CD4-positive, alpha-beta T cell treated with Interleukin-4 for 1 hour (primary cell): Measurements from ENCODE around the gene TC2N.
"Not testable (repeated sequence)": the region's sequence is repeated elsewhere in the genome, so short reads cannot be mapped to it uniquely, and the experiment has no call there.

Experiments
- DNase-seq, 2 donors: peaks; one replicate each; pipeline ENCODE4 v3.0.0-alpha.2; 2020 to 2022

The TC2N gene

DNA sequence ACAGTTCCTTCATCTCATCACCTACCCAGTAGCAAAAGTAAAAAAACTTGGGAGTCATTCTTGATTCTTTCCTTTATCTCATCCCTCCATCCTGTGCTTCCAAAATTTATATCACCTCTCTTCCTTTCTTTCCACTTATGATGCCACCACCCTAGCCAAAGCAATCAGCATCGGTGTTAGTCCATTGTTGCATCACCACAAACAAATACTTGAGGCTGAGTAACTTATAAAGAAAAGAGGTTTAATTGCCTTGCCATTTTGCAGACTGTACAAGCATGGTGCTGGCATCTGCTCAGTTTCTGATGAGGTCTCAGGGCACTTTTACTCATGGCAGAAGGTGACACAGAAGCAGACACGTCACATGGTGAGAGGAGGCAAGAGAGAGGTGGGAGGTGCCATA is 115.6 kb downstream of the TC2N start:
- DNase-seq: no peak

DNA sequence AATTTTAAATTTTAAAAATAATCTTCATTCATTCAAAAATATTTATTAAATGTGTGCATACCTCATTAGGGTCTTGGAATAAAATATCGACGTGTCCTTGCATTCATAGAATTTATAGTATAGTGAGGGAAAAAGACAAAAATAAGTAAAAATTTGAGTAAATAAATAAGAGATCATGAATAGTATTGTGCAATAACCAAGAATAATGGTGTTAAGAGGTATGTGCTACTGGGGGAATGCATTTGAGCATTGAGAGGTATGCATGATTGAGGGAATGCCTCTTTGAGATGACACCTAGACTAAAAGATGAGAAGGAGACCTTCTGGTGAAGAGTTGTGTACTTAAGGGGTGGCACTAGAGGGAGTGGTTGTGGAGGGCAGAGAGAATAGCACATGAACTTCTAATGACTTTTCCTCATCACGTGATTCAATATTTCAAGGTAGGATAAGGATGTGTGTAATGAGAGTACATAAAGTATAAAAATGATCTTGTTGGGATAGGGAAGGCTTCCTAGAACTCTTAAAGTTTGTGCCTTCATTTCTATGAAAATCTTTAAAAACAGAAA is 116.6 kb downstream of the TC2N start:
- no peak for DNase-seq

DNA sequence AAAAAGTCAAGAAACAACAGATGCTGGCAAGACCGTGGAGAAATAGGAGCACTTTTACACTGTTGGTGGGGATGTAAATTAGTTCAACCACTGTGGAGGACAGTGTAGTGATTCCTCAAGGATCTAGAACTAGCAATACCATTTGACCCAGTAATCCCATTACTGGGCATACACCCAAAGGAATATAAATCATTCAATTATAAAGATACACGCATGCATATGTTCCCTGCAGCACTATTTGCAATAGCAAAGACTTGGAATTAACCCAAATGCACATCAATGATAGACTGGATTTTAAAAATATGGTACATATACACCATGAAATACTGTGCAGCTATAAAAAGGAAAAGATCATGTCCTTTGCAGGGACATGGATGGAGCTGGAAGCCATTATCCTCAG is 117.5 kb downstream of the TC2N start:
- no peak for DNase-seq

DNA sequence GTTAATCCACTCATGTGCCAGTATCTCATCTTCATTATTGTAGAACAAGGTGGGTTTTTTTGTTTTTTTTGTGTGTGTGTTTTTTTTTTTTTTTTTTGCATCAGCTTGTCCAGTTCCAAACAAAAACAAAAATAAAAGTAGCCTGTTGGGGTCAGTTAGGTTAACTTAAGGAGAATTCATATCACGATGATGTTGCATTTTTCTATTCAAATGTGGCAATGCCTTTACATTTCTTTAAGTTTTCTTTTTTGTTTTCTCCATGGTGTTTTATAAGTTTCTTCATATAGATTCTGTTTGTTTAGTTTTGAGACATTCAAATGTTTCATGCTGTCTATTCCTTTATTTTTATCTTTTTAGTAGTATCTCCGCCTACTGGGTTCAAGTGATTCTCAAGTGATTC is 119.3 kb downstream of the TC2N start:
- DNase-seq: no peak

DNA sequence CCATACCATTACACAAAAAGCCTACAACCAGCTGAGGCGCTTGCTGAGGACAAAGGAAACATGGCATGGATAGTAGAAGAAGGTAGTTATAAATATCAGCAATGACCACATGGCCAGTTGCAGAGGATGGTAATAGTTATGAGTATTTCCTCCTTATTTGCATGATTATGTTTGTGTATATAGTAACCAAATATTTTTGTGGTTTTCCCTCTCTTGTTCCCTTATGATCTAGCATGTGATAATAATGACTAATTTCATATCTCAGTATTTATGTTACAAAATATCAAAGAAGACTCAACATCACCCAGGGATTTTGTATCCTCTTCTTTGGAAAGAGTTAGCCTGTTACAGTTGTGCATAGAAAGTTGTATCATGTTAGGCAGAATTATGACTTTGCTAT is 122.0 kb downstream of the TC2N start:
- no peak for DNase-seq

DNA sequence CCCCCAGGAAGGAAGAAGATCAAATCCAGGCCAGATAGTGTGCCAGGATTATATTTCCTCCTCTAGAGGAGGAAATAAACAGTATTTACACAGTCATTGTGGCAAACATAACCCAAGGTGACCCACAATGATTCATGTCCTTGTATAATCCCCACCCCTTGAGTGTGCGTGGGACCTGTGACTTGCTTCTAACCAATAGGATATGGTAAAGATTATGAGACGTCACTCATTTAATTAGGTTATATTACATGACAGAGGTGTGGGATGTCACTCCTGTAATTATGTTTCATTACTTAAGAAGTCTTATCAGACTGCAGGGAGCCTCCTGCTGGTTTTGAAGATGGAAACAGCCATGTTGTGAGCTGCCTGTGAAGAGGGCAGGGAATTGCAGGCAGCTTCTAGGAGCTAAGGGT is 123.3 kb downstream of the TC2N start:
- no peak for DNase-seq

DNA sequence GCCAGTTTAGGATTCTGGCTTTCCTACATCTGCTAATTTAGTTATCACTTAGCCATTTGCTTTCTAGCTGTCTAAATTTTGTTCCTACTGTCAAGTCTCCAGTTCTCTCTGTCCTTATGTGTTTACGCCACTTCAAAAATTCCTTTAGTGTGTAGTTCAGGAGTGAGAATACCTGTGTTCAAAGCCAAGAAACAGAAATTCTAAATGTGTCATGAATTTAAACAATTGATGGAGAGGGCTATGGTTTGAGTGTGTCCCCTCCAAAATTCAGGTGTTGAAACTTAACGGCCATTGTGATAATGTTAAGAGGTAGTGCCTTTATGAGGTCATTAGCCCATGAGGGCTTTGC is 124.1 kb downstream of the TC2N start:
- DNase-seq: no peak

DNA sequence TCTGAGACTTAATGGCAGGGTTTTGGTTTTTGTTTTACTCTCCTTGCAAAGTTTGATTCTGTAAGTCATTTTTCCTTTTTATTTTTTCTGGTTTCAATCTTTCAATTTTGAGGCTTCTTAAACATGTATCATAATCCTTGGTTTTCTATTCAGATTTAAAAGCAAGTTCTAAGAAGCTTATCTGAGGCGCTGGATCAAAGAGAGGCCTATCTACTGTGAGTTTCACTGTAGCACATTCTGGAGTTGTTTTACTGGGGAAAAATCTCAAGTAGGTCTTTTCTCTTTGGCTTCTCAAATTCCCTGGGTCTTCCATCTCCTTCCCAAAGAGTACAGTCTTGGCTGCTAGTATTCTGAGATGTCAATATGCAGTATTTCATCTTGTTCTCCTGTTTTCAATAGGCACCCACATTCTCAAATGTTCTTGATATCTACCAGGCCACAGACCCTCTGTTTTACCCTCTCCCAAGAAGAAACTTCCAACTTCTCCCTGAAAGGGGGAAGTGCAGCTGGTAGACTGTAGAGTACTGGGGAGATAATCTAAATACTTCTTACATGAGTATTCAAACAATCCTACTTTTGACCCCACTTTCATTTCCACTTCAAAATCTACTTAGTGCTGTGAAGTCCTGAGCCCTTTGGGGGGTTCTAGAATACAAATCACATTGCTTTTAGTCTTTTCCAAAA is 124.6 kb downstream of the TC2N start:
- DNase-seq: no peak

DNA sequence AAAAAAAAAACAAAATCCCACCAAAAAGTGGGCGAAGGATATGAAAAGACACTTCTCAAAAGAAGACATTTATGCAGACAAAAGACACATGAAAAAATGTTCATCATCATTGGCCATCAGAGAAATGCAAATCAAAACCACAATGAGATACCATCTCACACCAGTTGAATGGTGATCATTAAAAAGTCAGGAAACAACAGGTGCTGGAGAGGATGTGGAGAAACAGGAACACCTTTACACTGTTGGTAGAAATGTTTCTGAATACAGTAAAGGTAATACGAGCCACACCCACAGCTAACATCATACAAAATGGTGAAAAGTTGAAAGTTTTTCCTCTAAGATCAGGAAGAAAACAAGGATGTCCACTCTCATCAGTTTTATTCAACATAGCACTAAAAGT is 127.5 kb downstream of the TC2N start:
- not testable (repeated sequence) for DNase-seq

DNA sequence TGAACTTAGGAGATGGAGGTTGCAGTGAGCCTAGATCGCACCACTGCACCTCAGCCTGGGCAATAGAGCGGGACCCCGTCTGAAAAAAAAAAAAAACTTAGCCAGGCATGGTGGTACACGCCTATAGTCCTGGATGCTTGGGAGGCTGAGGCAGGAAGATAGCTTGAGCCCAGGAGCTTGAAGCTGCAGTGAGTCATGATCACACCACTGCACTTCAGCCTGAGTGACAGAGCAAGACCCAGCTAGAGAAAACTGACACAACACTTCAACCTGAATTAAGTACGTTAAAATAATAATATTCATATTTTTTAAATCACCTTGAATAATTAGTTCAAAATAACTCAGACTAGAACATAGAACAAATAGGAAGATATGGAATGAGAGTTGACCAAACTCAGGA is 129.7 kb downstream of the TC2N start:
- DNase-seq: no peak

DNA sequence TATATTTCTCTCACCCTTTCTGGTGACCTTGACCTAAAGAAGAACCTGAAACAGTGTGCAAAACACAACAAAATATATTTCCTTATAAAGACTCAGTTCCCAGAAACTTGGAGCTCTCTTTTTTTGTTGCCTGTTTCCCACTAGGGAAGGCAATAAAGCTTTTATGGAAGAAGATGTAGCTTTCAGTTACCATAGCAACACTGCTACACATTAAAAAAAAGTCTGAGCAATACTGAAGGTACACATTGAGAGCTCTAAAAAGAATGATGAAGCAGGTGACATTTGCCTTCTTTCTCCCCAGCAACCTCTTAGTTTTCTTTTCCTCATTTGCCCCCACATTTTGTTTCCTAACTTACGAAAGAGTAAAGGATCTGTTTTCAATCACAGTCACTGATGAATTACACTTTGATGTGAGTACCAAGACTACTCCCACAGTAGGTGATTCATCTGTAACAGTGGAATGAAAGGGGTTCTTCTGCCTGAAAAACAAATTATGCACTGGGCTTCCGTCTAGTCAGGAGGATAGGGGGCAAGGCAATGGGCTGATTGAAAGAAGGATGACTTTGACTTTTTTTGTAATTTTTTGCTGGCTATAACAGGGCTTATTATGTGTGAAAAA is 134.4 kb downstream of the TC2N start:
- no peak for DNase-seq

DNA sequence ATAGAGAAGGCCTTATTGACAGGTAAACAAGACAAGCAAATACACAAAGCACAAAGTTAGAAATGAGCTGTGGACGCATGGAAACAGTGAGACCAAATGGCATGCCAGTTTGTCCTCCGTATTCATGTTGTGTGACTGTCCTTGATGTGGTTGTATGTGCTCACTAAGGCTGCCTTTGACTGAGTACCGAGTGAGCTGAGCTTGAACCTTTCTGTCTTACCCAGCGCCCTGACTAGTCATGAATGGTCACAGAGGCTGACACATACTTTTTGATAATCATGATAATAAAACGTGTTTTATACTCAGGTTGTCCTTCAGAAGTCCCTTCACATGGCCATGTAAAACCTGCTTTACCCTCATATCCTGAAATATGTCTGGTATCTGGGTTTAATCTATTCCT is 134.9 kb downstream of the TC2N start:
- no peak for DNase-seq

DNA sequence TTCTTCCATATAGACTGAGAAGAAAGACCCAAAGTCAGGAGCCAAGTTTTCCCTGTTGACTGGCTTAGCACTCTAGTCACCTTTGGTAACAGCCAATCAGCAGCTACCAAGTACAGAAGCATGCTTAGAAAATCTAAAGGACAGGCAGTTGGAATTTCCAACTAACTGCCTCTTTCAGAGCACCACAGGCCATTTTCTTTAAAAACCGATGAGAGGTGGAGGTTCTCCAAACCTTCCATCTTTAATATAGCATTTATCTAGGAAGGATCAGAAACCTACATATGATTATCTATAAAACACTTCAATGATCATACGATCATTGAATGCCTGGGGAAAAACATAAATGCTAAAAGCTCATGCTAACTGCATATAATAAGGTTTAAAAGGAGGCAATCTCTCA is 135.3 kb downstream of the TC2N start, which contains the start of gene CATSPERB:
Gene CATSPERB, minus strand, starts transcription at position 101 of the 400 bp plus-strand sequence. CDS start 2,607 bp downstream, outside the sequence.
- DNase-seq: no peak

DNA sequence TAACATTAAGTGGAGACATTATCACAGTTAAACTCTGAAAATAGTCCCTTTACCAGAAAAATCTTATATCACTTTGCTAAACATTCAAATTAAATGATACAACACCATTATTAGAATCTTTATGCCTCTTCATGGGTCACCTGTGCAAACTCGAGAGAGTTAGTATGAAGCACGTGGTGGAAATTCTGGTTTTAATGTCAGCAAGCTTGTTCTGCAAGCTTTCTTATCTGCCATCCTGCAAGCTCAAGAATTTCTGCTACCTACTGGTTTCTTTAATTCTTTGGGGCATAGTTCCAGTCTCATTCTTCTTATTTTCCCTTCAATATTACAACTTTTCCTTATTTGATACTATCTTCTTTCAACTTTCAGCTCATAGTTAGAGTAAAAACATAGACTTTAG is 136.3 kb downstream of the TC2N start:
- no peak for DNase-seq

DNA sequence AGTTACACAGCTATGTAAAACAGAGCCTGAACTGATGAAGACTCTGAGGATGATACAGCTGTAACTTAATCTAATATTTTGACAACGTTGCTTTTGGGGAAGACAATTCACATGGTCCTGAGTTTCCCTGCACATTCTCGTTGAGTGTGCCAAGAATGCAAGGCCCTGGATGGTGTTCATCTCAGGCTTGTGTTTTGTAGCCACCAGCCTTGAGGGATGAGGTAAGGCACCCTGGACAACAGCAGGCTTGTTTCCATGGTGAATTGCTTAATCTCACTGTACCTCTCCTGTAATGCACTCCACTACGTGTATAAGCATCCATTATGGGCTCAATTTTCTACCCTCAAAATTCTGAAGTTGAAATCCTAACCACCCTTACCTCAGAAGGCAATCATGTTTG is 137.6 kb downstream of the TC2N start:
- no peak for DNase-seq
